Common myeloid progenitor, CD34-positive (primary cell): Measurements from ENCODE around the gene HIF3A.
"Not testable (repeated sequence)": the region's sequence is repeated elsewhere in the genome, so short reads cannot be mapped to it uniquely, and the experiment has no call there.

Source experiments
- CTCF ChIA-PET: fragments of 350-600 bp; sonication (Branson Sonifier 250); formaldehyde crosslinking; loops from one replicate; lab custom pipeline; 2021; ENCODE audit warnings: antibody characterized with exemption; lab: Charles Lee
- POLR2A ChIA-PET: fragments of 350-600 bp; sonication (Branson Sonifier 250); formaldehyde crosslinking; loops from one replicate; lab custom pipeline; 2021; ENCODE audit warnings: antibody characterized with exemption; lab: Charles Lee
- DNase-seq, 3 donors: peaks; one replicate each; pipeline versions ENCODE4 v3.0.0 to v3.0.0-alpha.2; 2013
- H3K27ac ChIP-seq, 2 experiments: 1 replicate in 1 of 2; 2 replicates in 1 of 2; pipeline ENCODE4 v1.7.0; 2013; ENCODE audit warnings: inconsistent platforms in 2 of 2, low read length in 2 of 2, mild to moderate bottlenecking in 2 of 2, low read depth in 1 of 2, moderate library complexity in 1 of 2; ENCODE audit not compliant: severe bottlenecking in 2 of 2, insufficient read depth in 1 of 2, poor library complexity in 1 of 2
- H3K27me3 ChIP-seq, 5 experiments: replicated peaks in 2 of 5; 1 replicate in 3 of 5; 2 replicates in 2 of 5; pipeline versions ENCODE4 v1.6.1 to v1.7.0; 2013; ENCODE audit warnings: low read length in 4 of 5, mild to moderate bottlenecking in 2 of 5, moderate library complexity in 2 of 5, inconsistent platforms in 1 of 5; ENCODE audit not compliant: insufficient read depth in 5 of 5, control insufficient read depth in 4 of 5
- H3K36me3 ChIP-seq, 4 experiments: 1 replicate in 2 of 4; 2 replicates in 2 of 4; pipeline versions ENCODE4 v1.6.1 to v1.7.0; 2013; ENCODE audit warnings: low read length in 3 of 4, control low read depth in 1 of 4, mild to moderate bottlenecking in 1 of 4; ENCODE audit not compliant: control insufficient read depth in 4 of 4, insufficient read depth in 4 of 4
- H3K4me1 ChIP-seq, 4 experiments: 1 replicate in 3 of 4; 2 replicates in 1 of 4; pipeline versions ENCODE4 v1.6.1 to v1.7.1; 2013; ENCODE audit warnings: low read length in 3 of 4, mild to moderate bottlenecking in 3 of 4, control low read depth in 1 of 4, inconsistent platforms in 1 of 4, moderate library complexity in 1 of 4; ENCODE audit not compliant: control insufficient read depth in 4 of 4, insufficient read depth in 4 of 4; ENCODE audit errors: control extremely low read depth in 1 of 4
- H3K4me3 ChIP-seq, 7 experiments: 1 replicate in 4 of 7; 2 replicates in 3 of 7; pipeline versions ENCODE4 v1.5.1 to v1.7.0; 2013; ENCODE audit warnings: mild to moderate bottlenecking in 7 of 7, low read length in 6 of 7, moderate library complexity in 6 of 7, inconsistent platforms in 2 of 7, low read depth in 2 of 7, control low read depth in 1 of 7; ENCODE audit not compliant: insufficient read depth in 4 of 7, control insufficient read depth in 1 of 7; ENCODE audit errors: extremely low read depth in 1 of 7
- H3K9me3 ChIP-seq, 5 experiments: 1 replicate in 4 of 5; 2 replicates in 1 of 5; pipeline versions ENCODE4 v1.6.1 to v1.7.1; 2013; ENCODE audit warnings: low read length in 4 of 5, mild to moderate bottlenecking in 2 of 5, inconsistent platforms in 1 of 5, low read depth in 1 of 5, moderate library complexity in 1 of 5; ENCODE audit not compliant: control insufficient read depth in 4 of 5, insufficient read depth in 2 of 5; ENCODE audit errors: control extremely low read depth in 1 of 5
- WGBS: methylation state at CpG from one replicate; pipeline ENCODE4 v1.1.5; 2013; ENCODE audit not compliant: insufficient coverage; 5-methylcytosine and 5-hydroxymethylcytosine counted together

Gene HIF3A

DNA sequence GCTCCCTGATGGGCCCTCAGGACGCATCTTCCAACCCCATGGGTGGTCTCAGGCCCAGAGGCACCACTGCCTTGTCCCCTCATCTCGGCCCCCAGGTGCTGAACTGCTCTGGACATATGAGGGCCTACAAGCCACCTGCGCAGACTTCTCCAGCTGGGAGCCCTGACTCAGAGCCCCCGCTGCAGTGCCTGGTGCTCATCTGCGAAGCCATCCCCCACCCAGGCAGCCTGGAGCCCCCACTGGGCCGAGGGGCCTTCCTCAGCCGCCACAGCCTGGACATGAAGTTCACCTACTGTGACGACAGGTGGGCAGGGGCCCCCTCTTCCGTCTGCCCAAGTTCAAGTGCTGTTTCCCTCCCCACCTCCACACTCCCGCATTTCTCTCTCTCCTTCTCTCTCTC lies 12.2 kb downstream of the HIF3A start:
- Histone ChIP-seq H3K27ac (no peak overlapping the region), H3K36me3 (peaks cover 0 to 2% (median 0%) of the 10 kb centered on the region in 4 experiments), H3K27me3 (no peaks in the 10 kb centered on the region), H3K4me1 (no peaks in the 10 kb centered on the region), H3K9me3 (peaks cover 0 to 3% (median 3%) of the 10 kb centered on the region in 5 experiments), H3K4me3 (no peak overlapping the region)
- 97% methylated on average over 9 of the region's 10 CpGs for WGBS
- POLR2A ChIA-PET: no interaction called here
- CTCF ChIA-PET: no interaction called here
- DNase-seq: no peak

- 96% methylated on average over 4 of the region's 5 CpGs for WGBS
- DNase-seq: no peak
- H3K27ac ChIP-seq: no peak overlapping the region
- ChIA-PET CTCF (no interaction called here), POLR2A (no interaction called here)
- H3K4me1 ChIP-seq: no peaks in the 10 kb centered on the region
- H3K27me3 ChIP-seq: no peaks in the 10 kb centered on the region
- H3K4me3 ChIP-seq: no peak overlapping the region
- H3K36me3 ChIP-seq: peaks cover 0 to 2% (median 0%) of the 10 kb centered on the region in 4 experiments
- peaks cover 0 to 3% (median 3%) of the 10 kb centered on the region in 5 experiments for H3K9me3 ChIP-seq
These were observed 14.6 kb downstream of the HIF3A start for GRCh38 chr19:46311444-46311843.

- H3K4me3 ChIP-seq, H3K27ac ChIP-seq, H3K9me3 ChIP-seq, H3K4me1 ChIP-seq, H3K36me3 ChIP-seq, H3K27me3 ChIP-seq, POLR2A ChIA-PET, DNase-seq: not testable (repeated sequence)
- CTCF ChIA-PET: interaction anchor here (0.9 kb wide), 1 partner anchor 282 kb away, joined by 3 read pairs; no protein-coding TSS in a partner anchor
- WGBS: 100% methylated on average over 5 of the region's 14 CpGs
These were observed 17.0 kb downstream of the HIF3A start for GRCh38 chr19:46313540-46314469.

DNA sequence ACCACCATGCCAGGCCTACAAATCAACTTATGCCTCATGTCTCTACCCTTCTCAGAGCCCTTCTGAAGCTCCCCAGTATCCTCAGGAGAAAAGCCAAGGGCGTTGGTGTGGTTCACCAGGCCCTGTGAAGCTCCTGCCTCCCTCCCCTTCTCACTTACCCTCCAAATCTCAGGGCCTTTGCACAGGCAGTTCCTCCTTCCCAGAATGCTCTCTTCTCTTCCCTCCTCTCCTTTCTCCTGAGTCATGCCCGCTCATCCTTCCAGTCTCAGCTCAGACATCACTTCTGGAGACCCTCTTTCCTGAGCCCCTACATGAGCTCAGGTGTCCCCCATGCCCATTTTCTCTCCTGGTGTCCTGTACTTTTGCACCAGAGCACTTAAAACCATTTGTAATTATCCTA lies 20.5 kb downstream of the HIF3A start:
- WGBS: 93% methylated on average over 2 of the region's 2 CpGs
- CTCF ChIA-PET: interaction anchor here (1.1 to 2.9 kb wide), 2 partner anchors 8 to 37 kb away, joined by 3 to 9 read pairs; no protein-coding TSS in a partner anchor

GRCh38 chr19:46319613-46320012 lies 22.8 kb downstream of the HIF3A start:
- no peaks in the 10 kb centered on the region for H3K9me3 ChIP-seq
- CTCF ChIA-PET: interaction anchor here (2.9 kb wide), 1 partner anchor 39 kb away, joined by 9 read pairs; no protein-coding TSS in a partner anchor
- H3K4me3 ChIP-seq: no peak overlapping the region
- H3K27ac ChIP-seq: no peak overlapping the region
- no peaks in the 10 kb centered on the region for H3K4me1 ChIP-seq
- no peak for DNase-seq
- POLR2A ChIA-PET: no interaction called here
- peaks cover 0 to 2% (median 0%) of the 10 kb centered on the region in 5 experiments for H3K27me3 ChIP-seq
- no peaks in the 10 kb centered on the region for H3K36me3 ChIP-seq
- no CpG with 5 or more reads among the region's 6 CpGs for WGBS

More for the DNA sequence above, 20.5 kb downstream of the HIF3A start:
- no peak overlapping the region for H3K27ac ChIP-seq
- POLR2A ChIA-PET: no interaction called here
- no peak for DNase-seq
- H3K27me3 ChIP-seq: peaks cover 0 to 2% (median 0%) of the 10 kb centered on the region in 5 experiments
- no peaks in the 10 kb centered on the region for H3K36me3 ChIP-seq
- H3K4me3 ChIP-seq: no peak overlapping the region
- no peaks in the 10 kb centered on the region for H3K9me3 ChIP-seq
- no peaks in the 10 kb centered on the region for H3K4me1 ChIP-seq

DNA sequence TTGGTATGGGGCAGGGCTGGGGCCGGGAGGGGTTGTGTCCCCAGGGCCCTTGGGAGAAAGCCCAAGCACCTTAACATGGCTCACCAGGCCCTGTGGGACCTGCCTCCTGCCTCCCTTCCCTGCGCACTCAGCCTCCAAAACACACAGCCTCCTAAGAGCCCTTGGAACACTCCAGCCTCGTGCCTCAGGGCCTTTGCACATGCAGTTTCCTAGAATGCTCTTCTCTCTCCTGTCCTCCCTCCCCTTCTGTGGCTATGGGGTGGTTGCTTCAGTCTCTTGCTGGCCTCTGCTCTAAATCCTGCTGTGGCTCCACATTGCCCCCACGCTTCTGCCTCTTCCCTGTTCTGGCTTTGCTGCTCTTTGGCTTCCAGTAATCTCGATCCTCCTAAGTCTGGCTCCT lies 23.7 kb downstream of the HIF3A start:
- 100% methylated on average over 5 of the region's 5 CpGs for WGBS
- H3K27me3 ChIP-seq: peaks cover 0 to 2% (median 0%) of the 10 kb centered on the region in 5 experiments
- peaks cover 0 to under 1% (median 0%) of the 10 kb centered on the region in 5 experiments for H3K9me3 ChIP-seq
- H3K27ac ChIP-seq: no peak overlapping the region
- ChIA-PET CTCF (no interaction called here), POLR2A (no interaction called here)
- H3K4me3 ChIP-seq: no peak overlapping the region
- H3K4me1 ChIP-seq: no peaks in the 10 kb centered on the region
- no peak for DNase-seq
- no peaks in the 10 kb centered on the region for H3K36me3 ChIP-seq

- ChIA-PET CTCF (no interaction called here), POLR2A (no interaction called here)
- H3K4me3 ChIP-seq: no peak overlapping the region
- no peaks in the 10 kb centered on the region for H3K4me1 ChIP-seq
- DNase-seq: no peak
- H3K36me3 ChIP-seq: no peaks in the 10 kb centered on the region
- WGBS: 98% methylated on average over 12 of the region's 12 CpGs
- H3K27ac ChIP-seq: no peak overlapping the region
- H3K27me3 ChIP-seq: peaks cover 0 to 2% (median 0%) of the 10 kb centered on the region in 5 experiments
- H3K9me3 ChIP-seq: peaks cover 0 to 10% (median 8%) of the 10 kb centered on the region in 5 experiments
These were observed 24.8 kb downstream of the HIF3A start for GRCh38 chr19:46321653-46322052.
